ENCODE data around the gene LDB2.

LDB2 gene

DNA sequence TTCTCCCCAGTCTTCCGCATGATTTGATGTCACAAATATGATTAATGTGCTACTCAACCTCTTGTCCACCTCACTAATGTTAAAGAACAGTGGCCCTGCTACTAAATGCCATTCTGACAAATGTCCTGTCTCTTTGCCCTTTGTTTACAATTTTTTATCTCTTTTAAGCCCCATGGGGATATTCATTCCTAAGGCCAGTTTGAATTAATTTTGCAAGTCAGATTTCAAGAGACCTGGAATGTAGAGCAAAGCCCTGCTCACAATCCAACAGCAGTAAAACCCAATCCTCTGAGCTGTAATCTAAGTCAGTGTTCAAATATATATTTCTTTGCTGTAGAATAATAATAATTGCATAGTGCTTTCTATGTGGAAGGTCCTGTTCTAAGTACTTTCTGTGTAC lies 81.2 kb downstream of the LDB2 start:
- no peak overlapping the region for H3K27ac ChIP-seq
- no peak overlapping the region for H3K4me3 ChIP-seq

DNA sequence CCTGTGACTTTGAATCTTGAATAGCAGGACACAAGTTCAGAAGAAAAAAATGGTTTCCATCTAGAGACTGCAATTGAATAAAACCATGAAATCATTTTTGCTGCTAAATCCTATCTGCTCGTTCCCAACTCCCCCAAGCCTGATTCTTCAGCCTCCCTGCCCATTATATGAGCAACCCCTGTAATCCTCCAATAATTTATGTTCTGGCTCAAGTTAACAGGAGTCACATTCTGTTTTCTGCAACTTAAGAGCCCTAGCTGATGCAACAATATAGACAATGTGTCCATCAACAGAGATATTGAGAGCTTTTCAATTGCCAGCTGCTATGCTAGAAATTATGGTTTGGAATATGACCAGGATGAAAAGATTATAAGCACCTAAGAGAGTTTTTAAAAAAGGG lies 84.1 kb downstream of the LDB2 start:
- Histone ChIP-seq H3K4me3 (no peak overlapping the region), H3K27ac (no peak overlapping the region)

GRCh38 chr4:16812041-16812440 lies 86.4 kb downstream of the LDB2 start:
- H3K27ac ChIP-seq: no peak overlapping the region
- H3K4me3 ChIP-seq: no peak overlapping the region

DNA sequence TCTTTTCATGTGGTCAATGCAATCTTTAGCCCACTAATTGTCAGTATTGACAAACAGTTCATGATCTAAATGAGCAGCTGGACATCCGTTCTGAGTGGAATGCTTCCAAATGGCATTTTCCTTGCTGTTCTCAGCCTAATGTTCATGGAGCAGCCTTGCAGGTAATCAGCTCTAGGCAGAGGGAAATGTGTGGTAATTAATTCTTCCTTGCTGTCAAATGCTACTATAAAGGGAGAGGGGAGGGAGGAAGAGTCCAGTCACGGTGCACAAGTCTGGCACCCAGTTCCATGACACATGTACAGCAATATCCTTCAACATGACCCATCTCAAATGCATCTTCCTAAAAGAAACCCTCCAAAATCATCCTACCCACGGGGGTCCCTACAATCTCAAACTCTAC lies 88.5 kb downstream of the LDB2 start:
- no peak overlapping the region for H3K4me3 ChIP-seq
- no peak overlapping the region for H3K27ac ChIP-seq

DNA sequence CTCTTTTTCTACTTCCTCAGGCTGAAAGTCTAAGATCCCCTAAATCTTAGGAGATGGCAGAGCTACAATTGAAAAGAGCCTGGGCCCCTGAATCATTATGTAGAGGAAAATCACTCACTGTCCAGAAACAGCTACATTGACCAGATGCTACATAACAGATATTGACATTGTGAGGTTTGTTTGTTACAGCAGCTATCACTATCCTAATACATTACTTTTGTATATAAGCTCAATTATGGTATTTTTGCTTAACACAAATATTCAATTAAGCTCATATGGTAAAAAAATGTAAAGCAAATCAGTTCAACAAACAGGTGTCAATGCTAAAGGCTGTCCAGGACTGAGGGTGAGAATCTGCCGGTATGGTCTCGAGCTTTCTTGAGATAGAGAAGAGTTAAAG lies 89.4 kb downstream of the LDB2 start:
- Histone ChIP-seq H3K27ac (no peak overlapping the region), H3K4me3 (no peak overlapping the region)

DNA sequence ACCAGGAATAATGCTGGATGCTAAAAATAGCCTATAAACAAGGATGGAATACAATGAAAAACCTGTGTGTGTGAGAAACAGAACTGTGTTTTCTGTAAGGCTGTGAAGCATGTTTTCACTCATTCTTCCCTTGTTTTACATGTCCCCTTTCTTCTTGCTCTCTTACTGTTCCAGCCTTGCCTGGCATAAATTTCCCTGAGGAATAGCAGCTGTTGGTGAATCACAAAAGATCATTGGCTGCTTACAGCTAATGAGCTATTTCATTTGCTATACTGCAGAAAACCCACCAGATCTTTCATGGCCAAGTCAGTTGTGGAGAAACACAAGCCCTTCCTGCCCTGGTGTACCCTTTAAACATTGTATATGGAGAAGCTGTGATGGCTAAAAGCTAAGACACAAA lies 91.1 kb downstream of the LDB2 start:
- Histone ChIP-seq H3K27ac (no peak overlapping the region), H3K4me3 (no peak overlapping the region)

- Histone ChIP-seq H3K27ac (no peak overlapping the region), H3K4me3 (no peak overlapping the region)
Measured at GRCh38 chr4:16804581-16804980, 93.9 kb downstream of the LDB2 start.

DNA sequence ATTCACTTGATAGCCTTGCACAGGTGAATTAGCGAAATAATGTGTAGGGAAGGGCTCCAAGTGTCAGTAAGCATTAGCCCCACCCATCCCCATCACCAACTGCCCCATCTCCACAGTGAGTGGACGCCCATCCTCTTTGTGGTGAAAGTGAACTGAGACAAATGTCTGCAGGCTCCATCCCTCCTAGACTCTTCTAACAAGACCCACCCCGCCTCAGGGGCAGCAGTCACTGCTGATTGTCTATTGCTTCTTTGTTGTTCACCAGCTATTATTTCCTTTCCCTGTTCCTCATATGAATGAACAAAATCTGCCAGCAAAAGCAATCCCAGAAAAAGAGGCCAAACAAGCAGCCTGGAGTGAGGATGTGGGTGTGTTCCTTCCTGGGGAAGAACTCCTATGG lies 96.4 kb downstream of the LDB2 start:
- H3K4me3 ChIP-seq: no peak overlapping the region
- H3K27ac ChIP-seq: no peak overlapping the region

GRCh38 chr4:16801356-16801755 lies 97.1 kb downstream of the LDB2 start:
- no peak overlapping the region for H3K27ac ChIP-seq
- H3K4me3 ChIP-seq: no peak overlapping the region

DNA sequence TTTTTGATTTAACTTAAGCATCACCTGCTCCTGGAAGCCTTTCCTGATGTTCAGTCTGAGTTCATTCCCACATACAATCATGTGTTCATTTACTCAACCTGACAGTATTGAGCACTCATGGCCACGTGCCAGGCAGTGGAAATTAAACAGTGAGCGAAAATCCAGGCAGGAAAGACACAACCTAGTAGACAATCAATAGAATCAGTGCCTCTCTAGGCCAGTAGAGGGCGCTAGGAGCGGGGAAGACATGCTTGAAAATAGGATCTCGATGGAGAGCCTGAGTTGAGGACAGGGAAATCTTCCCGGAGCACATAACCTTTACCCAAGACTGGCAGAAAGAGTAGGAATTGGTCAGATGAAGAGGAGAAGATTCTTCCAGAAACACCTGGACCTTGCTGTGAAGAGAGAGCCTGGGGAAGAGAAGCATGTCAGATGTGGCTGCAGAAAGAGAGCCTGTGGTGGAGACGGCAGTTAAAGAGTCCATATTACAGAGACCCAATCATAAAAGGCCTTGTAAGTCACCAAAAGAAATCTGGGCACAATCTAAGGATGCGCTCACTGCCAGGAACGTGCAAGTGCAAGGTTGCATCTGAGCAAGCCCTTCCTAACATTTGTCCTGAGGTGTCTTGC lies 103.5 kb downstream of the LDB2 start:
- Histone ChIP-seq H3K4me3 (no peak overlapping the region), H3K27ac (no peak overlapping the region)

DNA sequence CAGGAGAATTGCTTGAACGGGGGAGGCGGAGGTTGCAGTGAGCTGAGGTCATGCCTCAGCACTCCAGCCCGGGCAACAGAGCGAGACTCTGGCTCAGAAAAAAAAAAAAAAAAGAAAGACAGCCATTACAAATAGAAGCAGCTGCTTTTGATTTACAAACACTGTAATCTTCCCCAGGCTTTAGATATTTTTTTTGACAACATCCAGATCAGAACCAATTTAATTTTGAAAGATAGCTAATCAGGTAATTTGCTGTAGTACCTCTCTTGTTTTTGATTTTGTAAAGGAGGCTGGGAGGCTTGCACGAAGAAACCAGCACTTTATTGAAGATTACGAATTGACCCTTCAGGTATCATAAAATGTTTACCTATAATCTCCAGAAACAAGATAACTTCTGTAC lies 107.0 kb downstream of the LDB2 start:
- Histone ChIP-seq H3K27ac (no peak overlapping the region), H3K4me3 (no peak overlapping the region)

GRCh38 chr4:16790508-16790907 lies 107.9 kb downstream of the LDB2 start:
- no peak overlapping the region for H3K27ac ChIP-seq

DNA sequence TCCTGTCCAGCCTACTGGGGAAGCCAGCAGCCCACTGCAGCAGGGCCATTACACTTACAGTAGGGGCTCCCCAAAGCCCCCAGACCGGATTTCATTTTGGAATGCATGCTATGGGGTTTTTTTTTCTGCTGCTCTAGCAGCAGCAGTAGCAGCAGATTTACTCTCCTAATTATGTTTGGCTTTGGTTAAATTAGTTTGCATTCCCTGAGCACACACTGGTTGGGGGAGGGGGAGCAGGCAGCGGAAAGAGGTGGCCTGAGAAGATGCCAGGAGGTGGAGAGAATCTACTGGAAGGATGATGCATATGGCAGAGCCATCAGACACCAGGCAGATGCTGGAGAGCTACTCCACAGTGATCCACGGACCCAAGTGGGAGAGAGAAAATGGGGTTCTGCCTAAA lies 109.6 kb downstream of the LDB2 start:
- no peak overlapping the region for H3K27ac ChIP-seq
- H3K4me3 ChIP-seq: no peak overlapping the region

More at GRCh38 chr4:16790508-16790907, 107.9 kb downstream of the LDB2 start:
- no peak overlapping the region for H3K4me3 ChIP-seq

DNA sequence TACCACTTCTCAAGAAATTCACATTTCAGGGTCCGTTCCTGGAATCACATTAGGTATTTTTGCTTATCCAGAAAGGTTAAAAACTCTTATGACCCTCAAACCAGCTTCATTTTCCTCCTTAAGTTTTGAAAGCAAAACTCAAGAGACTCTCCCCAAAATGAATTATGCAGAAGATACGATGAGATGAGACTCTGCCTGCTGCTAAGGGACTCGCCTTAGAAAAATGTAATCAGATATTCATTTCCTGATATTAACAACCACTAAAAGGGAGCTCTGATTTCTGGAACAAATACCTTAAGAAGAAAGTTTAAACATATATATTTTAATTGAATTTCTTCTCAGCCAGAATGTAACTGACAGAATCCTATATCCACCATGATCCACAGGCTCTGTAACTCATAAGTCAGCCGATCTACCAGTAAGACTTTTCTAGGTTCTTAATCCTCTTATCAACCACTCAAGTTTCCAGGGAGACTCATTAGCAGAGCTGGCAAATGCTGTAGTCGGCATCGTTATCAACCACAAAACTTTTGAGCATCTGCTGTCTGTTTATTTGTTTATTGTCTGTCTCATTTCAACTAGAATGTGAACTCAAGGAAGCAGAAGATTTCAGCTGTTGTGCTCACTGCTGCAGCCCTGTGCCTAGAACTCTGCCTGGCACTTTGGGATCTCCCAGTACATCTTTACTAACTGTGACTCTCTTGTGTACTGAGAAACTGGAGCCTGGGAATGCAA lies 112.5 kb downstream of the LDB2 start:
- no peak overlapping the region for H3K4me3 ChIP-seq

DNA sequence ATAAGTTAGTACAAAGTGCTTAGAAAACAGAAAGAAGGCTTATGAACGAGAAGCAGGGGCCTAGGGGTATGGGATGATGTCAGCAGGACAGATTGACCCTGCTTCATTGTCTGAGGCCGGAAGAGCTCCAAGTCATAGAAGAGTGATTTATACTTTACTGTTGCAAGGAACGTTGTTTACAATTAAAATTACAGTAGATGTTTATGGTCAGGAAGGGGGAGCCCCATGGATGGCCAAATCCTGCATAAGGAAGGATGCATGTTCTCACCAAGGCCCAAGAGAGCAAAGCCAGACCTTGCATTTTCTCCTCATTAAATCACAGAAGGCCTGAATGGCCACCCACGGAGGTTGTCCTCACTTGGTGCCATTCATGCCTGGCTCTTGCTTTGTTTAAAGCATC lies 115.3 kb downstream of the LDB2 start:
- no peak overlapping the region for H3K27ac ChIP-seq
- no peak overlapping the region for H3K4me3 ChIP-seq

More for the DNA sequence above, 112.5 kb downstream of the LDB2 start:
- no peak overlapping the region for H3K27ac ChIP-seq

- H3K27ac ChIP-seq: no peak overlapping the region
- no peak overlapping the region for H3K4me3 ChIP-seq
Measured at GRCh38 chr4:16779028-16779675, 119.3 kb downstream of the LDB2 start.

GRCh38 chr4:16777726-16778125 lies 120.7 kb downstream of the LDB2 start:
- H3K27ac ChIP-seq: no peak overlapping the region
- no peak overlapping the region for H3K4me3 ChIP-seq

DNA sequence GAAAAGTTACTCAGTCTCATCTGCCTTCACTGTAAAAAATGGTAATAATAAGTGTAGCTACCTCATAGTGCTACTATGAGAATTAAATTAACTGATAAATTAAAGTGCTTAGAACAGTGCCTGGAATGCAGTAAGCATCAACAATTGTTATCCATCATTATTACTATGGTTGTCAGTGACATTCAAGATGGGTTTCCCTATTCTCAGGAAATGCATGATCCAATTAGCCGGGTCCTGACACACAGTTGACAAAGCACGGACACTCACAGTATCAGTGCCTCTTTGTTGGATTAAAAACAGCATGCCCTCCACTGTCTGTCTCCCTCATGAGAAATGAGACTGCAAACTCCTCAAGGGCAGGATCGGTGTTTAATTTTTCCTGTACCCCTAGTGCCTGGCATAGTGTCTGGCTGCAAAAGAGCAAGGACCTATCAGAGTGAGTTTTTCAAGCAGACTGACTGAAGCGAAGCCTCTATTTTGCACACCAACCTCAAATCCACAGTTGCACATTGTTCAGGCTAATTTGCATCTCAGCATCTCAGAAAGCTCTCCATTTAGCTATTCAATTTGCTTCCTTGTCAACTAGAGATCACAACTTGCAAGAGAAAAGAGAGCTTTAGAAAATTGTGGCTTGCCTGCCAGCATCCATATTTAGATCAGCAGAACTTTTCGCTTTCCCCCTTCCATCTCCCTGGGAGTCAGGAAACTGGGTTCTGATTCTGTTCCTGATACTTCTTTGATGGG lies 122.9 kb downstream of the LDB2 start:
- H3K4me3 ChIP-seq: no peak overlapping the region
- H3K27ac ChIP-seq: no peak overlapping the region

DNA sequence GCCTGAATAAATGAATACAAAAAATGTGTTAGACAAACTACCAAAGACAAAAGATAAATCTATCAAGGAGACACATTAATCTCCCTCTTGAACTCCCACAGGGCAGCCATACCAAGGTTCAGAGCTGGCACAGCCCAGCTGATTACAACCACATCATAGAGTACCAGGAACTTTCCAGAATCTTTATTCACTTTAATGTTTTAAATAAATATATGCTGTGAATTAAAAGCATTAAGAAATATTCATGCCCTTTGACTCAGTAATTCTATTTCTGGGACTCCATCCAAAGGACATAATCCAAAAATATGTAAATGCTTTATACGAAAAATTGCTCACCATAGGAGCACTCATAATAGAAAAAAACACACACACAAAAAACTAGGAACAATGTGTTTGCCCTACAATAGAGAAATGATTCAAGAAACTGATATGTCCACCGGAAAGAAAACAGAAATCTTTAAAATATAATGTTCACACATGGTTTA lies 126.0 kb downstream of the LDB2 start:
- no peak overlapping the region for H3K4me3 ChIP-seq
- H3K27ac ChIP-seq: no peak overlapping the region

DNA sequence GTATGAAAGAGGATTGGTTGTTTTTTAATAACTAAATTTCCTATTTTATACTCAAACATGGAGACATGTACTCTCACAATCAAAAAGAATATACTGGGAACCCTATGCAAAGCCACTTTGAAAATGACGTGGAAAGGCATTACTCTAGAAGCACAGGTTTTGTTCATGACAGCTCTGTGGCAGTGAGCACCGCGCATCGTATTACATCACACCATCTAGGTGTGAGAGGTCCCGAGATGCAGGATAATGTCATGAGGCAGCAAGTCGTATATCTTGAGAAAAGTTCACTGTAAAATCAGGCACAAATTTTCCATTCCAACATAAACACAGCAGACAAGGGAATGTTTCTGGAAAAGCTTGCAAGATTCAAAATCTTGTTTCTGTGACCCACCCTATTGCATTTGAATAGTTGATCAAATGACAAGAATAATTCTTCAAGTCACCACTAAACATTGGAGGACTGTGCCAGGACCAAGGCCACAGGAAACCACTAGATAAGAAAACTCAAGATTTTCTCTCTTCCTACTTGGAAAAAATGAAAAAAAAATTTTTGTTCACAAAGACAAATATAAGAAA lies 127.6 kb downstream of the LDB2 start:
- H3K4me3 ChIP-seq: no peak overlapping the region
- H3K27ac ChIP-seq: no peak overlapping the region
